BLaER1 treated with 17β-estradiol and CSF1 and Interleukin-3, amounts not matched to agents 10 nM and 100 nM (cell line): ENCODE measurements around the gene ASIC1.
"Not testable (repeated sequence)": the region's sequence is repeated elsewhere in the genome, so short reads cannot be mapped to it uniquely, and the experiment has no call there.

Experiments
- H3K27ac ChIP-seq, 11 experiments: shearing (Covaris generic); formaldehyde crosslinking; 2 replicates each; pipeline ENCODE4 v1.8.1; 2022
- H3K27me3 ChIP-seq, 11 experiments: shearing (Covaris generic); formaldehyde crosslinking; 2 replicates each; pipeline ENCODE4 v1.8.1; 2022
- H3K36me3 ChIP-seq, 11 experiments: shearing (Covaris generic); formaldehyde crosslinking; 2 replicates each; pipeline ENCODE4 v1.8.1; 2022
- H3K4me1 ChIP-seq, 10 experiments: shearing (Covaris generic); formaldehyde crosslinking; 2 replicates each; pipeline ENCODE4 v1.8.1; 2022
- H3K4me2 ChIP-seq, 11 experiments: shearing (Covaris generic); formaldehyde crosslinking; 2 replicates each; pipeline ENCODE4 v1.8.1; 2022
- H3K4me3 ChIP-seq, 10 experiments: shearing (Covaris generic); formaldehyde crosslinking; 2 replicates each; pipeline ENCODE4 v1.8.1; 2022
- H3K9ac ChIP-seq, 11 experiments: shearing (Covaris generic); formaldehyde crosslinking; 2 replicates each; pipeline ENCODE4 v1.8.1; 2022
- H3K9me3 ChIP-seq, 11 experiments: shearing (Covaris generic); formaldehyde crosslinking; replicated peaks in 1 of 11; 2 replicates each; pipeline ENCODE4 v1.8.1; 2022
- H4K20me1 ChIP-seq, 11 experiments: shearing (Covaris generic); formaldehyde crosslinking; 2 replicates each; pipeline ENCODE4 v1.8.1; 2022
- Cebpa-rat ChIP-seq, 11 experiments: shearing (Covaris generic); IDR thresholded peaks; 2 replicates each; pipeline ENCODE4 v1.8.1; 2022

ASIC1 gene

DNA sequence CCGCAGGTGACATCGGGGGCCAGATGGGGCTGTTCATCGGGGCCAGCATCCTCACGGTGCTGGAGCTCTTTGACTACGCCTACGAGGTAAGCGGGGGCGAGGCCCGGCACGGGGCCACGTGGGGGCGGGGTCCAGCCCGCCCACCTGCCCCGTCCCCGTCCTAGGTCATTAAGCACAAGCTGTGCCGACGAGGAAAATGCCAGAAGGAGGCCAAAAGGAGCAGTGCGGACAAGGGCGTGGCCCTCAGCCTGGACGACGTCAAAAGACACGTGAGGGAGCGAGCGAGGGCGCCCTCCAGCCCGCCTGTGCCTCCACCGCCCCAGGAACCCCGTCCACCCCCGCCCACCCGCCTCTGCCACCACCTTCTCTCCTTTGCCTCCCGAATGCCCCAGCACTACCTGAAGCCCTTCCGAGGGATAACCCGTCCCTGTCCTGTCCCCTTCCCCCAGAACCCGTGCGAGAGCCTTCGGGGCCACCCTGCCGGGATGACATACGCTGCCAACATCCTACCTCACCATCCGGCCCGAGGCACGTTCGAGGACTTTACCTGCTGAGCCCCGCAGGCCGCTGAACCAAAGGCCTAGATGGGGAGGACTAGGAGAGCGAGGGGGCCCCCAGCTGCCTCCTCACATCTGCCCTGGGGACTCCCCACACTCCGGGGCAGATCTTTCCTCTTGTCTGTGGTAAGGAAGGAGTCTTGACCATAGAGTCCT is 23.9 kb downstream of the ASIC1 start:
- TF ChIP-seq Cebpa-rat (IDR thresholded peaks at IDR 0.05): no peak
- no peak overlapping the region for H3K4me2 ChIP-seq
- H4K20me1 ChIP-seq: peaks cover 0 to 8% (median 7%) of the 10 kb centered on the region in 11 experiments; a peak in 12 of 22 replicates
- no peak overlapping the region for H3K9ac ChIP-seq
- no peaks in the 10 kb centered on the region for H3K9me3 ChIP-seq
- no peak overlapping the region for H3K27ac ChIP-seq
- H3K4me3 ChIP-seq: no peak overlapping the region
- peaks cover 12 to 40% (median 31%) of the 10 kb centered on the region in 10 experiments; a peak in 18 of 20 replicates for H3K4me1 ChIP-seq
- H3K27me3 ChIP-seq: no peaks in the 10 kb centered on the region
- H3K36me3 ChIP-seq: peaks cover 0 to under 1% (median 0%) of the 10 kb centered on the region in 11 experiments; a peak in 2 of 22 replicates

DNA sequence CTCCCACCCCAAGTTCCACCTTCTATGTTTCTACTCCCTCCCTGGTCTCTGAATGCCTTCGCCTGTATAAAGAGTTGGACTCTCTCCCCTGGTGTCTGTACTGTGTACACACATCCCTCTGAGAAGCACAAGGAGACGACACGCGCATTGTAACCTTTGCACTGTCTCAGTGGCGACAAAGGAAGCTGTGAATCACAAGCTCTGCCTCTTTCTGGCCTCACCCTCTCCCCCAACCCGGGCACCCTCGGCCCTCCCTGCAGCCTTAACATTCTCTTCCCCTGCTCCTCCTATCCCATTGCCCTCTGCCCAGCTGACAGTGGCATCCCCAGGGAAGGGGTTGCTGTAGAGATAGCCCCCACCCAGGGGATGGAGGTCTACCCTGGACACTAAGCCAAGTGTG is 25.2 kb downstream of the ASIC1 start:
- H3K27ac ChIP-seq: 0 out of 22 replicates have a peak overlapping the region, but pooled peaks of 1 of the 11 experiments have one; percentile 3
- H3K9me3 ChIP-seq: no peaks in the 10 kb centered on the region
- peaks cover 11 to 14% (median 13%) of the 10 kb centered on the region in 11 experiments for H3K36me3 ChIP-seq
- no peaks in the 10 kb centered on the region for H3K27me3 ChIP-seq
- H3K4me3 ChIP-seq: no peak overlapping the region
- H3K4me1 ChIP-seq: peaks cover 24 to 40% (median 35%) of the 10 kb centered on the region in 10 experiments
- H4K20me1 ChIP-seq: peaks cover 0 to 22% (median 20%) of the 10 kb centered on the region in 11 experiments; a peak in 16 of 22 replicates
- peak overlapping the region in 2 of 11 experiments; percentile 3 to 13; a peak in 1 of 22 replicates for H3K9ac ChIP-seq
- no peak overlapping the region for H3K4me2 ChIP-seq
- no peak for TF ChIP-seq Cebpa-rat (IDR thresholded peaks at IDR 0.05)

DNA sequence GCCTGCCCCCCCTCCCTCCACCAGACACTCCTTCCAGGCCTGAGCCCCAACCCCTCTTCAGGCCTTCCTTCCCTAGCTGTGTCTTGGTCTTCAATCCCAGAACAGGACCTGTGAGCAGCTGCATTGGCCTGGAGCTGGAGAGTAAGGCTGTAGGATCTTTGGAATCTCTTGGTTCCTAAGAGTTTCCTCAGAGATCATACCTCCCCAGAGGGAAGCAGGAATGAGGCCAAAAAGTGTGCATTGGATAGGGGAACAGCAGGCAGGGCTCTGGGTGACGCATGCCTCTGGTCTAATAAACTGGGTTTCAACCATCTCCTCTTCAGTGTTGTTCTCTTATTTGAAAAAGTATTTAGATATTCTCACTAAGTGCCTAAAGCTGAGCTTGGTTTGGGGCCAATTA is 25.9 kb downstream of the ASIC1 start:
- 0 out of 22 replicates have a peak overlapping the region, but pooled peaks of 3 of the 11 experiments have one; percentile 1 to 3 (median 3) for H3K27ac ChIP-seq
- no peak for TF ChIP-seq Cebpa-rat (IDR thresholded peaks at IDR 0.05)
- peak overlapping the region in 7 of 11 experiments; percentile 67 to 90 (median 87); a peak in 10 of 22 replicates for H3K4me2 ChIP-seq
- peaks cover 0 to 28% (median 26%) of the 10 kb centered on the region in 11 experiments; a peak in 18 of 22 replicates for H4K20me1 ChIP-seq
- H3K36me3 ChIP-seq: peaks cover 16 to 21% (median 19%) of the 10 kb centered on the region in 11 experiments
- H3K4me3 ChIP-seq: no peak overlapping the region
- H3K4me1 ChIP-seq: peaks cover 28 to 43% (median 38%) of the 10 kb centered on the region in 10 experiments
- no peaks in the 10 kb centered on the region for H3K9me3 ChIP-seq
- peak overlapping the region in 1 of 11 experiments; percentile 3; a peak in 1 of 22 replicates for H3K9ac ChIP-seq
- H3K27me3 ChIP-seq: no peaks in the 10 kb centered on the region

DNA sequence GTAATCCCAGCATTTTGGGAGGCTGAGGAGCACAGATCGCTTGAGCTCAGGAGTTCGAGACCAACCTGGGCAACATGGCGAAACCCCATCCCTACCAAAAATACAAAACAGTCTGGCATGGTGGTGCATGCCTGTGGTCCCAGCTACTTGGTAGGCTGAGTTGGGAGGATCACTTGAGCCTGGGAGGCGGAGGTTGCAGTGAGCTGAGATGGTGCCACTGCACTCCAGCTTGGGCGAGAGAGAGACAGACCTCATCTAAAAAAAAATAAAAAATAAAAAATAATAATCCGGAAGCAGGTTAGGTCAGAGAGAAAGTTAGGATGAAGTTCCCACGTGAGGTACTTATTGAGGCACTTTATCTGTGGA is 27.0 kb downstream of the ASIC1 start:
- Histone ChIP-seq H3K36me3 (peaks cover 25 to 32% (median 30%) of the 10 kb centered on the region in 11 experiments), H3K9ac (peak overlapping the region; percentile 74 to 92 (median 89)), H3K4me3 (peak overlapping the region; percentile 54 to 79 (median 70)), H3K4me2 (peak overlapping the region; percentile 67 to 90 (median 87)), H3K4me1 (peaks cover 35 to 52% (median 44%) of the 10 kb centered on the region in 10 experiments), H4K20me1 (peaks cover 0 to 39% (median 35%) of the 10 kb centered on the region in 11 experiments; a peak in 19 of 22 replicates), H3K27ac (peak overlapping the region; percentile 75 to 94 (median 87); a peak in 21 of 22 replicates)
- H3K9me3 ChIP-seq, H3K27me3 ChIP-seq: not testable (repeated sequence)

DNA sequence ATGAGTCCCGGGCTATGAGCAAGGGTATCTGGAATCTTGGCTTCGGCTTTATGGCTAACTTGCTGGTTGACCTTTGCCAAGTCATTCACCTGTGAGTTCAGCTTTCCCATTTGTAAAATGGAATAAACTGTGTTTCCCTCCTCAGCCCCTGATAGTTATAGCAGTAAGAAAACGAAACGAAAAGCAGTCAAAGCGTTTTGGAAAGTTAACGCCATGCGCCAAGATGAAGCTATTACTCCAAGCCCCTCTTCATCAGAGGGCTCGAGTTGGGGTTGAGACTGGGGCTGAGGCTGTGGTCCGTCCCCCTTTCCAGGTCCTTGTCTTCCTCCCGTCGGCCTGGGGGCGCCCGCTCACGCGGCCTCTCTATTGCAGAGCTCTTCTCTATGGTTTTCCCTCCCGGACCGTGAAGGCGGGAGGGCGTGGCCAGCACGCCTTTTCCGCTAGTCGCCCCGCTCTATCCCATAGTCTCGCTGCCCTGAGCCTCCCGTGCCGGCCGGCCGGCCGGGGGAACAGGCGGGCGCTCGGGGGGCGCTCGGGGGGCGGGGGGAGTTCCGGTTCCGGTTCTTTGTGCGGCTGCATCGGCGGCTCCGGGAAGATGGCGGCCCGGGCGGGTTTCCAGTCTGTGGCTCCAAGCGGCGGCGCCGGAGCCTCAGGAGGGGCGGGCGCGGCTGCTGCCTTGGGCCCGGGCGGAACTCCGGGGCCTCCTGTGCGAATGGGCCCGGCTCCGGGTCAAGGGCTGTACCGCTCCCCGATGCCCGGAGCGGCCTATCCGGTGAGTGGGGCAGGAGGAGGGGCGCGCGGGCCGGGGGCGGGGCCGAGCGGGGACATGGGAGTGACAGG is 27.6 kb downstream of the ASIC1 start, which contains the start of gene SMARCD1:
SMARCD1 (plus strand) TSS at position 568 of the 840 bp plus-strand sequence; CDS start at position 596, 28 bp downstream.
- no peaks in the 10 kb centered on the region for H3K27me3 ChIP-seq
- TF ChIP-seq Cebpa-rat (IDR thresholded peaks at IDR 0.05): no peak
- peak within 1 kb of the TSS; percentile 54 to 79 (median 70) for H3K4me3 ChIP-seq
- peaks cover 0 to 45% (median 36%) of the 10 kb centered on the region in 11 experiments; a peak in 19 of 22 replicates for H4K20me1 ChIP-seq
- H3K27ac ChIP-seq: peak within 1 kb of the TSS; percentile 75 to 94 (median 87); a peak in 21 of 22 replicates
- H3K9ac ChIP-seq: peak within 1 kb of the TSS; percentile 74 to 92 (median 89)
- H3K4me1 ChIP-seq: peaks cover 35 to 52% (median 44%) of the 10 kb centered on the region in 10 experiments
- H3K4me2 ChIP-seq: peak within 1 kb of the TSS; percentile 84 to 97 (median 89)
- no peaks in the 10 kb centered on the region for H3K9me3 ChIP-seq
- H3K36me3 ChIP-seq: peaks cover 31 to 38% (median 36%) of the 10 kb centered on the region in 11 experiments

DNA sequence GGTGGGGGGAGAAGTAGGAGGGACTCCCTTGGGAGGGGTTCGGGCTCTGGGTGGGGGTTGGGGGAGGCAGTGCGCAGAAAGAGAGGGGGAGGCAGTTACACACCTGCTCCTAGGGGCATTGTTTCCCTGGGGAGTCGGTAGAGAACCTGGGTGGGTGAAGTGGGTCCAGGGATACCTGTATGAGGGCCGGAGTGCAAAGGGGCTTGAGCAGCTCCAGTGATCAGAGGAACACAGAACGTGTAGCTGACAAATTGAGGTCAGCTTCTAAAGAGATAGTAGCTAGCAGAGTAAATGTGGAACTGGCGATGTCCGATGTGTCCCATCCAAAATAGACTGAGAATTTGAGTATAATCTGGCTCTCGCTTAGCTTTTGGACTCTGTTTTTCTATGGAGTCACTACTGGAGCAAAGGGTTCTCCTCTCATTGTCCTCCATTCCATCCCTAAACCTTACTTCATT is 28.2 kb downstream of the ASIC1 start:
- peaks cover 0 to 47% (median 37%) of the 10 kb centered on the region in 11 experiments; a peak in 19 of 22 replicates for H4K20me1 ChIP-seq
- H3K27ac ChIP-seq: peak overlapping the region in 10 of 11 experiments; percentile 77 to 94 (median 88); a peak in 19 of 22 replicates
- H3K27me3 ChIP-seq: no peaks in the 10 kb centered on the region
- H3K4me3 ChIP-seq: peak overlapping the region; percentile 54 to 79 (median 70)
- H3K4me2 ChIP-seq: peak overlapping the region; percentile 75 to 97 (median 88)
- TF ChIP-seq Cebpa-rat (IDR thresholded peaks at IDR 0.05): no peak
- H3K4me1 ChIP-seq: peaks cover 35 to 52% (median 44%) of the 10 kb centered on the region in 10 experiments
- peak overlapping the region; percentile 74 to 92 (median 89) for H3K9ac ChIP-seq
- H3K36me3 ChIP-seq: peaks cover 37 to 44% (median 43%) of the 10 kb centered on the region in 11 experiments
- no peaks in the 10 kb centered on the region for H3K9me3 ChIP-seq

DNA sequence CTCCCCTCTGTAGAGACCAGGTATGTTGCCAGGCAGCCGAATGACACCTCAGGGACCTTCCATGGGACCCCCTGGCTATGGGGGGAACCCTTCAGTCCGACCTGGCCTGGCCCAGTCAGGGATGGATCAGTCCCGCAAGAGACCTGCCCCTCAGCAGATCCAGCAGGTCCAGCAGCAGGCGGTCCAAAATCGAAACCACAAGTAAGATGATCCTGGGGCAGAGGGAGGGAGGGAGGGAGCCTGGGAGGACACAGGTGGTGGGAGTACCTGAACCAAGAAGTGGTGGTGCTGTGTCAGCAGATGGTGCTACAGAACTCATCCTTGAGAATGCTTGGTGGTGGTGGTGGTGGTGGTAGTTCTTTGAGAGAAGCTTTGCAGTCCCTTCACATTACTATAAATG is 28.8 kb downstream of the ASIC1 start:
- no peak for TF ChIP-seq Cebpa-rat (IDR thresholded peaks at IDR 0.05)
- peak overlapping the region; percentile 74 to 92 (median 89) for H3K9ac ChIP-seq
- H3K27ac ChIP-seq: peak overlapping the region in 10 of 11 experiments; percentile 77 to 94 (median 88); a peak in 18 of 22 replicates
- H3K4me3 ChIP-seq: peak overlapping the region; percentile 54 to 79 (median 70)
- H3K4me2 ChIP-seq: peak overlapping the region; percentile 75 to 97 (median 88)
- peaks cover 0 to 47% (median 37%) of the 10 kb centered on the region in 11 experiments; a peak in 19 of 22 replicates for H4K20me1 ChIP-seq
- no peaks in the 10 kb centered on the region for H3K9me3 ChIP-seq
- H3K4me1 ChIP-seq: peaks cover 35 to 52% (median 44%) of the 10 kb centered on the region in 10 experiments
- peaks cover 43 to 49% (median 48%) of the 10 kb centered on the region in 11 experiments for H3K36me3 ChIP-seq
- no peaks in the 10 kb centered on the region for H3K27me3 ChIP-seq

DNA sequence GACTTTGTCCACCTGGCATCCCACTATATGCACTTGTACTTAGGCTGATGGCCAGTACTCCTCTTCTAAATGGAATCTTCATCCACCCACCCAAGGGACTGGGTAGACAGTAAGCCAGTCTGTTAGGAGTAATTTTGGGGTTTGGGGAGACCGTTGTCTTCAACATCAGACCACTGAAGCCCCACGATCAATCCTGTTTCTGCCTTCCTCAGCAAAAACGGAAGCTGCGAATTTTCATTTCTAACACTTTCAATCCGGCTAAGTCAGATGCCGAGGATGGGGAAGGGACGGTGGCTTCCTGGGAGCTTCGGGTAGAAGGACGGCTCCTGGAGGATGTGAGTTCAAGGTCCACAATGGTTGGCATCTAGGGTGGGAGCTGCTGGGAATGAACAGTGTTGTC is 29.8 kb downstream of the ASIC1 start:
- H3K36me3 ChIP-seq: peaks cover 53 to 59% (median 58%) of the 10 kb centered on the region in 11 experiments
- no peak for TF ChIP-seq Cebpa-rat (IDR thresholded peaks at IDR 0.05)
- peak overlapping the region; percentile 13 to 57 (median 38); a peak in 14 of 22 replicates for H3K9ac ChIP-seq
- H3K9me3 ChIP-seq: no peaks in the 10 kb centered on the region
- H3K4me1 ChIP-seq: peaks cover 35 to 52% (median 44%) of the 10 kb centered on the region in 10 experiments
- peaks cover 0 to 47% (median 37%) of the 10 kb centered on the region in 11 experiments; a peak in 19 of 22 replicates for H4K20me1 ChIP-seq
- peak overlapping the region in 9 of 11 experiments; percentile 1 to 60 (median 35); a peak in 9 of 22 replicates for H3K27ac ChIP-seq
- H3K4me2 ChIP-seq: peak overlapping the region in 10 of 11 experiments; percentile 16 to 93 (median 81); a peak in 16 of 22 replicates
- H3K27me3 ChIP-seq: no peaks in the 10 kb centered on the region
- no peak overlapping the region for H3K4me3 ChIP-seq
